Fibroblast of lung (primary cell): Measurements from ENCODE around the gene TMEM123. TPM values are rescaled to one million over a fixed set of nuclear protein-coding genes. Genes with fewer than 3 reads are reported as not detected.

Experiments
- DNase-seq, 2 donors: peaks; one replicate each; pipeline versions ENCODE4 v3.0.0 to v3.0.0-alpha.2; 2010; ENCODE audit warnings: low read depth in 2 of 2
- H2AFZ ChIP-seq: 2 replicates; pipeline ENCODE4 v1.5.1; 2012; ENCODE audit warnings: low read length, control low read depth, inconsistent platforms
- H3K27ac ChIP-seq: 2 replicates; pipeline ENCODE4 v1.5.1; 2011; ENCODE audit warnings: low read length, control low read depth; ENCODE audit not compliant: insufficient read depth
- H3K27me3 ChIP-seq: 2 replicates; pipeline ENCODE4 v1.5.1; 2011; ENCODE audit warnings: mild to moderate bottlenecking, low read length; ENCODE audit not compliant: control insufficient read depth, insufficient read depth
- H3K36me3 ChIP-seq: 2 replicates; pipeline ENCODE4 v1.5.1; 2011; ENCODE audit warnings: low read length; ENCODE audit not compliant: control insufficient read depth, insufficient read depth
- H3K4me1 ChIP-seq: 2 replicates; pipeline ENCODE4 v1.5.1; 2011; ENCODE audit warnings: low read length; ENCODE audit not compliant: control insufficient read depth, insufficient read depth; ENCODE audit errors: extremely low read depth
- H3K4me2 ChIP-seq: 2 replicates; pipeline ENCODE4 v1.5.1; 2011; ENCODE audit warnings: low read length, control low read depth; ENCODE audit not compliant: insufficient read depth; ENCODE audit errors: extremely low read depth
- H3K4me3 ChIP-seq, 4 experiments: fragments of 200-600 bp in 1 of 4; sonication (generic) in 1 of 4; replicated peaks in 1 of 4; 2 replicates each; pipeline ENCODE4 v1.5.1; 2011 to 2016; ENCODE audit warnings: low read length in 4 of 4, low read depth in 3 of 4, mild to moderate bottlenecking in 3 of 4, control low read depth in 2 of 4, inconsistent platforms in 1 of 4, mixed read lengths in 1 of 4; ENCODE audit not compliant: insufficient read depth in 1 of 4; ENCODE audit errors: control extremely low read depth in 1 of 4
- H3K79me2 ChIP-seq: 2 replicates; pipeline ENCODE4 v1.5.1; 2012; ENCODE audit warnings: mild to moderate bottlenecking, low read length, inconsistent platforms; ENCODE audit not compliant: control insufficient read depth, insufficient read depth
- H3K9ac ChIP-seq: 2 replicates; pipeline ENCODE4 v1.5.1; 2011; ENCODE audit warnings: mild to moderate bottlenecking, low read length, control low read depth; ENCODE audit not compliant: insufficient read depth
- H3K9me3 ChIP-seq: 2 replicates; pipeline ENCODE4 v1.5.1; 2012; ENCODE audit warnings: low read depth, low read length; ENCODE audit not compliant: control insufficient read depth, insufficient read depth
- H4K20me1 ChIP-seq: 2 replicates; pipeline ENCODE4 v1.5.1; 2011; ENCODE audit warnings: low read length; ENCODE audit not compliant: control insufficient read depth, insufficient read depth; ENCODE audit errors: extremely low read depth
- CTCF ChIP-seq, 2 donors: IDR thresholded peaks in 1 of 2; conservative IDR thresholded peaks in 1 of 2; 1 replicate in 1 of 2; 2 replicates in 1 of 2; pipeline ENCODE4 v1.5.1; 2011 to 2012; ENCODE audit warnings: low read length in 2 of 2, control low read depth in 1 of 2, inconsistent platforms in 1 of 2, low read depth in 1 of 2, mild to moderate bottlenecking in 1 of 2
- EZH2 ChIP-seq: IDR thresholded peaks from 2 replicates; pipeline ENCODE4 v1.5.1; 2012; ENCODE audit warnings: low read length, control low read depth, mild to moderate bottlenecking; ENCODE audit errors: missing control alignments
- polyA plus RNA-seq, 2 donors: library from polyadenylated mRNA; depleted of rRNA in 1 of 2; stranded (reverse) in 1 of 2; unstranded in 1 of 2; fragments of >200 nt; gene quantifications; 2 replicates each; pipeline ENCODE4 v1.2.1, GENCODE V29; 2011 to 2012; ENCODE audit warnings: missing spikeins in 1 of 2
- total RNA-seq: library from RNA; depleted of rRNA; stranded (reverse); fragments of >200 nt; gene quantifications from 2 replicates; pipeline ENCODE4 v1.2.1, GENCODE V29; 2014

Gene TMEM123
- total and polyA plus RNA-seq, 2 donors (not counting 1 experiment from before 2014, with no cell fraction given), result 127 to 355 TPM

GRCh38 chr11:102429226-102429625, 23.3 kb downstream of the TMEM123 start:
- no peaks in the 10 kb centered on the region for H3K27me3 ChIP-seq
- H4K20me1 ChIP-seq, result no peaks in the 10 kb centered on the region
- H3K79me2 ChIP-seq, result no peaks in the 10 kb centered on the region
- H3K9me3 ChIP-seq, result no peaks in the 10 kb centered on the region
- H3K36me3 ChIP-seq, result no peaks in the 10 kb centered on the region
- no peak overlapping the region for H2AFZ ChIP-seq
- no peak for DNase-seq
- H3K27ac ChIP-seq, result no peak overlapping the region
- no peak overlapping the region for H3K4me2 ChIP-seq
- H3K4me3 ChIP-seq, result no peak overlapping the region
- no peak overlapping the region for H3K9ac ChIP-seq
- TF ChIP-seq EZH2 (no peak), CTCF (conservative IDR thresholded peaks at IDR 0.05 in 1 of 2, IDR thresholded peaks at IDR 0.05 in 1 of 2; ENCODE audit: low read depth in 1 of 2, low read length in 2 of 2) (no peak)
- H3K4me1 ChIP-seq, result peaks cover 2% of the 10 kb centered on the region

- Histone ChIP-seq H3K9ac (no peak overlapping the region), H3K4me3 (no peak overlapping the region), H3K4me1 (peaks cover 2% of the 10 kb centered on the region), H3K27me3 (no peaks in the 10 kb centered on the region), H4K20me1 (no peaks in the 10 kb centered on the region), H3K9me3 (no peaks in the 10 kb centered on the region), H3K4me2 (no peak overlapping the region), H3K27ac (no peak overlapping the region), H3K79me2 (no peaks in the 10 kb centered on the region), H2AFZ (no peak overlapping the region), H3K36me3 (no peaks in the 10 kb centered on the region)
- no peak for TF ChIP-seq CTCF (conservative IDR thresholded peaks at IDR 0.05 in 1 of 2, IDR thresholded peaks at IDR 0.05 in 1 of 2; ENCODE audit: low read depth in 1 of 2, low read length in 2 of 2)
- no peak for TF ChIP-seq EZH2
- no peak for DNase-seq
Measured at GRCh38 chr11:102428696-102429095, 23.9 kb downstream of the TMEM123 start.

- H3K4me2 ChIP-seq, result no peak overlapping the region
- no peaks in the 10 kb centered on the region for H3K36me3 ChIP-seq
- H3K27me3 ChIP-seq, result no peaks in the 10 kb centered on the region
- H3K4me1 ChIP-seq, result peaks cover 2% of the 10 kb centered on the region
- no peak overlapping the region for H3K4me3 ChIP-seq
- no peaks in the 10 kb centered on the region for H3K9me3 ChIP-seq
- no peaks in the 10 kb centered on the region for H4K20me1 ChIP-seq
- H2AFZ ChIP-seq, result no peak overlapping the region
- TF ChIP-seq EZH2 (no peak), CTCF (conservative IDR thresholded peaks at IDR 0.05 in 1 of 2, IDR thresholded peaks at IDR 0.05 in 1 of 2; ENCODE audit: low read depth in 1 of 2, low read length in 2 of 2) (no peak)
- H3K9ac ChIP-seq, result no peak overlapping the region
- H3K79me2 ChIP-seq, result no peaks in the 10 kb centered on the region
- H3K27ac ChIP-seq, result no peak overlapping the region
- DNase-seq, result no peak
Measured at GRCh38 chr11:102427068-102427467, 25.5 kb downstream of the TMEM123 start.
